ENCODE data around the gene APOL6.

Gene APOL6

GRCh38 chr22:35638410-35638809 is 9.8 kb upstream of the APOL6 start:
- Histone ChIP-seq H3K4me1 (ENCODE audit: control insufficient read depth, insufficient read depth, low read length) (peaks cover 23% of the 10 kb centered on the region; the same call in 1 of the 2 replicates), H3K4me3 (ENCODE audit: low read depth, low read length) (no peak overlapping the region), H3K27me3 (ENCODE audit: control insufficient read depth, insufficient read depth, low read length) (no peaks in the 10 kb centered on the region), H3K27ac (ENCODE audit: low read depth, low read length) (no peak overlapping the region), H3K9me3 (ENCODE audit: control insufficient read depth, insufficient read depth, low read length) (no peaks in the 10 kb centered on the region), H3K9ac (ENCODE audit: low read depth, low read length) (no peak overlapping the region), H3K36me3 (ENCODE audit: control insufficient read depth, insufficient read depth, low read length) (no peaks in the 10 kb centered on the region)

- no peaks in the 10 kb centered on the region for H3K36me3 ChIP-seq (ENCODE audit: control insufficient read depth, insufficient read depth, low read length)
Observed at GRCh38 chr22:35641494-35642120, 6.6 kb upstream of the APOL6 start.

GRCh38 chr22:35642305-35642741 is 5.9 kb upstream of the APOL6 start:
- no peak overlapping the region for H3K4me3 ChIP-seq (ENCODE audit: low read depth, low read length)
- H3K36me3 ChIP-seq (ENCODE audit: control insufficient read depth, insufficient read depth, low read length) = no peaks in the 10 kb centered on the region
- no peaks in the 10 kb centered on the region for H3K27me3 ChIP-seq (ENCODE audit: control insufficient read depth, insufficient read depth, low read length)
- H3K4me1 ChIP-seq (ENCODE audit: control insufficient read depth, insufficient read depth, low read length) = 0 out of 2 replicates have a peak, but pooled peaks cover 10% of the 10 kb centered on the region
- no peak overlapping the region for H3K27ac ChIP-seq (ENCODE audit: low read depth, low read length)
- H3K9me3 ChIP-seq (ENCODE audit: control insufficient read depth, insufficient read depth, low read length) = no peaks in the 10 kb centered on the region
- H3K9ac ChIP-seq (ENCODE audit: low read depth, low read length) = no peak overlapping the region

More at GRCh38 chr22:35641494-35642120, 6.6 kb upstream of the APOL6 start:
- H3K27ac ChIP-seq (ENCODE audit: low read depth, low read length) = no peak overlapping the region
- peaks cover 15% of the 10 kb centered on the region; the same call in 1 of the 2 replicates for H3K4me1 ChIP-seq (ENCODE audit: control insufficient read depth, insufficient read depth, low read length)
- H3K9ac ChIP-seq (ENCODE audit: low read depth, low read length) = no peak overlapping the region
- H3K4me3 ChIP-seq (ENCODE audit: low read depth, low read length) = no peak overlapping the region
- no peaks in the 10 kb centered on the region for H3K9me3 ChIP-seq (ENCODE audit: control insufficient read depth, insufficient read depth, low read length)
- no peaks in the 10 kb centered on the region for H3K27me3 ChIP-seq (ENCODE audit: control insufficient read depth, insufficient read depth, low read length)

GRCh38 chr22:35643991-35644390 is 4.3 kb upstream of the APOL6 start:
- Histone ChIP-seq H3K4me1 (ENCODE audit: control insufficient read depth, insufficient read depth, low read length) (peaks cover 20% of the 10 kb centered on the region), H3K9ac (ENCODE audit: low read depth, low read length) (no peak overlapping the region), H3K36me3 (ENCODE audit: control insufficient read depth, insufficient read depth, low read length) (no peaks in the 10 kb centered on the region), H3K27ac (ENCODE audit: low read depth, low read length) (no peak overlapping the region), H3K27me3 (ENCODE audit: control insufficient read depth, insufficient read depth, low read length) (no peaks in the 10 kb centered on the region), H3K9me3 (ENCODE audit: control insufficient read depth, insufficient read depth, low read length) (no peaks in the 10 kb centered on the region), H3K4me3 (ENCODE audit: low read depth, low read length) (no peak overlapping the region)

- no peaks in the 10 kb centered on the region for H3K9me3 ChIP-seq (ENCODE audit: control insufficient read depth, insufficient read depth, low read length)
- H3K36me3 ChIP-seq (ENCODE audit: control insufficient read depth, insufficient read depth, low read length) = no peaks in the 10 kb centered on the region
- H3K4me3 ChIP-seq (ENCODE audit: low read depth, low read length) = no peak overlapping the region
- no peak overlapping the region for H3K27ac ChIP-seq (ENCODE audit: low read depth, low read length)
- no peak overlapping the region for H3K9ac ChIP-seq (ENCODE audit: low read depth, low read length)
- H3K27me3 ChIP-seq (ENCODE audit: control insufficient read depth, insufficient read depth, low read length) = no peaks in the 10 kb centered on the region
- H3K4me1 ChIP-seq (ENCODE audit: control insufficient read depth, insufficient read depth, low read length) = peaks cover 21% of the 10 kb centered on the region
Observed at GRCh38 chr22:35645646-35646045, 2.6 kb upstream of the APOL6 start.

GRCh38 chr22:35649026-35649553 is 844 bp downstream of the APOL6 start:
- H3K9me3 ChIP-seq (ENCODE audit: control insufficient read depth, insufficient read depth, low read length) = no peaks in the 10 kb centered on the region; the same call in 1 of the 2 replicates
- no peaks in the 10 kb centered on the region for H3K36me3 ChIP-seq (ENCODE audit: control insufficient read depth, insufficient read depth, low read length)
- H3K4me1 ChIP-seq (ENCODE audit: control insufficient read depth, insufficient read depth, low read length) = peaks cover 11% of the 10 kb centered on the region
- H3K4me3 ChIP-seq (ENCODE audit: low read depth, low read length) = no peak overlapping the region
- no peak overlapping the region for H3K27ac ChIP-seq (ENCODE audit: low read depth, low read length)
- no peaks in the 10 kb centered on the region for H3K27me3 ChIP-seq (ENCODE audit: control insufficient read depth, insufficient read depth, low read length)
- H3K9ac ChIP-seq (ENCODE audit: low read depth, low read length) = no peak overlapping the region; the same call in 1 of the 2 replicates

GRCh38 chr22:35649636-35650250 is 1.5 kb downstream of the APOL6 start:
- Histone ChIP-seq H3K9me3 (ENCODE audit: control insufficient read depth, insufficient read depth, low read length) (no peaks in the 10 kb centered on the region; the same call in 1 of the 2 replicates), H3K27me3 (ENCODE audit: control insufficient read depth, insufficient read depth, low read length) (no peaks in the 10 kb centered on the region), H3K4me3 (ENCODE audit: low read depth, low read length) (no peak overlapping the region), H3K36me3 (ENCODE audit: control insufficient read depth, insufficient read depth, low read length) (no peaks in the 10 kb centered on the region), H3K4me1 (ENCODE audit: control insufficient read depth, insufficient read depth, low read length) (peaks cover 11% of the 10 kb centered on the region), H3K9ac (ENCODE audit: low read depth, low read length) (no peak overlapping the region), H3K27ac (ENCODE audit: low read depth, low read length) (no peak overlapping the region)

GRCh38 chr22:35651085-35651484 is 2.8 kb downstream of the APOL6 start:
- H3K4me3 ChIP-seq (ENCODE audit: low read depth, low read length) = no peak overlapping the region
- no peaks in the 10 kb centered on the region; the same call in 1 of the 2 replicates for H3K9me3 ChIP-seq (ENCODE audit: control insufficient read depth, insufficient read depth, low read length)
- H3K27ac ChIP-seq (ENCODE audit: low read depth, low read length) = no peak overlapping the region
- H3K36me3 ChIP-seq (ENCODE audit: control insufficient read depth, insufficient read depth, low read length) = no peaks in the 10 kb centered on the region
- H3K27me3 ChIP-seq (ENCODE audit: control insufficient read depth, insufficient read depth, low read length) = no peaks in the 10 kb centered on the region
- no peak overlapping the region for H3K9ac ChIP-seq (ENCODE audit: low read depth, low read length)
- H3K4me1 ChIP-seq (ENCODE audit: control insufficient read depth, insufficient read depth, low read length) = peaks cover 11% of the 10 kb centered on the region

GRCh38 chr22:35653824-35654223 is 5.6 kb downstream of the APOL6 start:
- H3K36me3 ChIP-seq (ENCODE audit: control insufficient read depth, insufficient read depth, low read length) = no peaks in the 10 kb centered on the region
- H3K27me3 ChIP-seq (ENCODE audit: control insufficient read depth, insufficient read depth, low read length) = no peaks in the 10 kb centered on the region
- no peak overlapping the region for H3K9ac ChIP-seq (ENCODE audit: low read depth, low read length)
- no peak overlapping the region for H3K4me3 ChIP-seq (ENCODE audit: low read depth, low read length)
- no peaks in the 10 kb centered on the region; the same call in 1 of the 2 replicates for H3K9me3 ChIP-seq (ENCODE audit: control insufficient read depth, insufficient read depth, low read length)
- H3K27ac ChIP-seq (ENCODE audit: low read depth, low read length) = no peak overlapping the region
- H3K4me1 ChIP-seq (ENCODE audit: control insufficient read depth, insufficient read depth, low read length) = peaks cover 3% of the 10 kb centered on the region

- H3K36me3 ChIP-seq (ENCODE audit: control insufficient read depth, insufficient read depth, low read length) = no peaks in the 10 kb centered on the region
- no peak overlapping the region for H3K27ac ChIP-seq (ENCODE audit: low read depth, low read length)
Observed at GRCh38 chr22:35656284-35656752, 8.1 kb downstream of the APOL6 start.

More at GRCh38 chr22:35656284-35656752, 8.1 kb downstream of the APOL6 start:
- H3K4me1 ChIP-seq (ENCODE audit: control insufficient read depth, insufficient read depth, low read length) = peaks cover 7% of the 10 kb centered on the region; the same call in 1 of the 2 replicates
- H3K9me3 ChIP-seq (ENCODE audit: control insufficient read depth, insufficient read depth, low read length) = no peaks in the 10 kb centered on the region
- no peak overlapping the region for H3K4me3 ChIP-seq (ENCODE audit: low read depth, low read length)
- no peak overlapping the region for H3K9ac ChIP-seq (ENCODE audit: low read depth, low read length)
- H3K27me3 ChIP-seq (ENCODE audit: control insufficient read depth, insufficient read depth, low read length) = no peaks in the 10 kb centered on the region
